ENCODE results near the gene SPATS2L.

DNA sequence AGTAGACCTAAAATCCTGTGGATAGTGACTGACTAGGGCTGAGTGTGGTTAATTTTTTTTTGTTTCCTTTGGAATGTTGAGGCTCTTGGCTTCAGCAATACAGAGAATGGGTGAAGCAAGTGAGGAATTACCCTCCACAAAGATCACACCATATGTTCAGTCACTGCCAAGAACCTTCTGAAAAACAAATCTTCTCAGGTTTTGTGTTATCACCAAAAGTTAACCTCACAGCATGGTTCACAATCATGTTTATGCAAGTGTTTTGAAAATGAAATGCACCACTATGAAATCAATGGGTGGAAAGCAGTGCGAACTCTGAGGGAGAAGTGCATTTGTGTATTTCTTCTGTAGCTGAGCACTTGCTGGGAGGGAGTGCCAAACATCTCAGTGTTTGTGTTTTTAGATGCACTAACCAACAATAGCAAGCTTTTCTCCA is 44.4 kb downstream of the SPATS2L start:
- TF ChIP-seq, protein P1, sequence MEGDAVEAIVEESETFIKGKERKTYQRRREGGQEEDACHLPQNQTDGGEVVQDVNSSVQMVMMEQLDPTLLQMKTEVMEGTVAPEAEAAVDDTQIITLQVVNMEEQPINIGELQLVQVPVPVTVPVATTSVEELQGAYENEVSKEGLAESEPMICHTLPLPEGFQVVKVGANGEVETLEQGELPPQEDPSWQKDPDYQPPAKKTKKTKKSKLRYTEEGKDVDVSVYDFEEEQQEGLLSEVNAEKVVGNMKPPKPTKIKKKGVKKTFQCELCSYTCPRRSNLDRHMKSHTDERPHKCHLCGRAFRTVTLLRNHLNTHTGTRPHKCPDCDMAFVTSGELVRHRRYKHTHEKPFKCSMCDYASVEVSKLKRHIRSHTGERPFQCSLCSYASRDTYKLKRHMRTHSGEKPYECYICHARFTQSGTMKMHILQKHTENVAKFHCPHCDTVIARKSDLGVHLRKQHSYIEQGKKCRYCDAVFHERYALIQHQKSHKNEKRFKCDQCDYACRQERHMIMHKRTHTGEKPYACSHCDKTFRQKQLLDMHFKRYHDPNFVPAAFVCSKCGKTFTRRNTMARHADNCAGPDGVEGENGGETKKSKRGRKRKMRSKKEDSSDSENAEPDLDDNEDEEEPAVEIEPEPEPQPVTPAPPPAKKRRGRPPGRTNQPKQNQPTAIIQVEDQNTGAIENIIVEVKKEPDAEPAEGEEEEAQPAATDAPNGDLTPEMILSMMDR (IDR thresholded peaks at IDR 0.05): no peak
- no peak for TF ChIP-seq EZH2 (IDR thresholded peaks at IDR 0.05; ENCODE audit: borderline replicate concordance, insufficient read depth, low read depth, low read length, poor library complexity, severe bottlenecking)
